IMR-90 (cell line): ENCODE measurements around the gene RUNX1. TPM values are rescaled to one million over a fixed set of nuclear protein-coding genes. Genes with fewer than 3 reads are reported as not detected.

Source experiments
- ATAC-seq: fragments of 200-7000 bp; cut with Tn5 transposase; 2 replicates; pipeline ENCODE4 v1.9.1; 2020; ENCODE audit warnings: low read depth, mild to moderate bottlenecking, moderate library complexity
- BruUV-seq: library from RNA; stranded (reverse); fragments of 400-500 nt; replicated peaks from 2 replicates; lab custom pipeline; 2021; lab: Mats Ljungman, UMichigan
- CTCF ChIA-PET: fragments of 300-600 bp; formaldehyde crosslinking; extraction: SDS; loops from one replicate; lab custom pipeline; 2021; ENCODE audit warnings: antibody characterized with exemption; lab: Yijun Ruan, JAX
- POLR2A ChIA-PET: fragments of 300-600 bp; sonication (Branson Sonifier 250); formaldehyde crosslinking; loops from one replicate; lab custom pipeline; 2022; ENCODE audit warnings: antibody characterized with exemption; ENCODE audit not compliant: unreplicated experiment; lab: Charles Lee
- DNase-seq: peaks from one replicate; pipeline ENCODE4 v3.0.0; 2013
- H2AFZ ChIP-seq: replicated peaks from 2 replicates; pipeline ENCODE3; 2013; ENCODE audit warnings: low read length, mild to moderate bottlenecking; ENCODE audit not compliant: poor library complexity
- H2AK5ac ChIP-seq: 2 replicates; pipeline ENCODE4 v1.6.1; 2013; ENCODE audit warnings: low read depth, low read length, inconsistent platforms
- H2AK9ac ChIP-seq: replicated peaks from 2 replicates; pipeline ENCODE3; 2013; ENCODE audit warnings: mild to moderate bottlenecking, low read depth, low read length, moderate library complexity; ENCODE audit not compliant: poor library complexity
- H2BK120ac ChIP-seq: 2 replicates; pipeline ENCODE4 v1.6.1; 2013; ENCODE audit warnings: low read depth, low read length, inconsistent platforms
- H2BK15ac ChIP-seq: 3 replicates; pipeline ENCODE4 v1.6.1; 2013; ENCODE audit warnings: low read depth, low read length, inconsistent platforms
- H2BK20ac ChIP-seq: 2 replicates; pipeline ENCODE4 v1.6.1; 2013; ENCODE audit warnings: low read depth, mild to moderate bottlenecking, inconsistent platforms, low read length, moderate library complexity
- H2BK5ac ChIP-seq: 2 replicates; pipeline ENCODE4 v1.6.1; 2013; ENCODE audit warnings: mild to moderate bottlenecking, low read depth, low read length, inconsistent platforms; ENCODE audit not compliant: poor library complexity, severe bottlenecking
- H3K14ac ChIP-seq: replicated peaks from 2 replicates; pipeline ENCODE4 v1.6.1; 2013; ENCODE audit warnings: low read depth, low read length, inconsistent platforms
- H3K18ac ChIP-seq: 2 replicates; pipeline ENCODE4 v1.6.1; 2013; ENCODE audit warnings: low read depth, low read length, control low read depth
- H3K23ac ChIP-seq: 2 replicates; pipeline ENCODE4 v1.6.1; 2013; ENCODE audit warnings: low read depth, low read length, inconsistent platforms
- H3K27ac ChIP-seq: 2 replicates; pipeline ENCODE4 v1.5.1; 2013; ENCODE audit warnings: mild to moderate bottlenecking, control low read depth, low read length; ENCODE audit not compliant: insufficient read depth
- H3K27me3 ChIP-seq: 2 replicates; pipeline ENCODE4 v1.6.1; 2013; ENCODE audit warnings: low read length; ENCODE audit not compliant: control insufficient read depth, insufficient read depth
- H3K36me3 ChIP-seq: 2 replicates; pipeline ENCODE4 v1.6.1; 2013; ENCODE audit warnings: low read length, mixed read lengths; ENCODE audit not compliant: control insufficient read depth, insufficient read depth
- H3K4ac ChIP-seq: 2 replicates; pipeline ENCODE4 v1.6.1; 2013; ENCODE audit warnings: low read depth, low read length, inconsistent platforms
- H3K4me1 ChIP-seq: 2 replicates; pipeline ENCODE4 v1.6.1; 2013; ENCODE audit warnings: low read length, mixed read lengths; ENCODE audit not compliant: control insufficient read depth, insufficient read depth
- H3K4me2 ChIP-seq: 2 replicates; pipeline ENCODE4 v1.6.1; 2013; ENCODE audit warnings: low read depth, mild to moderate bottlenecking, control low read depth, low read length, moderate library complexity
- H3K4me3 ChIP-seq: 2 replicates; pipeline ENCODE4 v1.5.1; 2013; ENCODE audit warnings: low read depth, mild to moderate bottlenecking, control low read depth, low read length, moderate library complexity; ENCODE audit not compliant: insufficient read depth
- H3K56ac ChIP-seq: 2 replicates; pipeline ENCODE4 v1.6.1; 2013; ENCODE audit warnings: low read length, inconsistent platforms; ENCODE audit not compliant: insufficient read depth; ENCODE audit errors: extremely low read depth
- H3K79me1 ChIP-seq, 2 experiments: 2 replicates each; pipeline ENCODE4 v1.6.1; 2013; ENCODE audit warnings: low read length in 2 of 2, inconsistent platforms in 1 of 2, low read depth in 1 of 2
- H3K9ac ChIP-seq: 2 replicates; pipeline ENCODE4 v1.6.1; 2013; ENCODE audit warnings: low read depth, low read length, control low read depth
- H3K9me1 ChIP-seq: 2 replicates; pipeline ENCODE4 v1.6.1; 2013; ENCODE audit warnings: low read length, inconsistent platforms; ENCODE audit not compliant: insufficient read depth
- H3K9me3 ChIP-seq: 2 replicates; pipeline ENCODE4 v1.6.1; 2013; ENCODE audit warnings: low read length; ENCODE audit not compliant: control insufficient read depth, insufficient read depth
- H4K20me1 ChIP-seq: 2 replicates; pipeline ENCODE4 v1.6.1; 2013; ENCODE audit warnings: low read length, inconsistent platforms; ENCODE audit not compliant: insufficient read depth
- H4K5ac ChIP-seq: 2 replicates; pipeline ENCODE4 v1.6.1; 2013; ENCODE audit warnings: mild to moderate bottlenecking, low read depth, low read length, control low read depth
- H4K8ac ChIP-seq, 2 experiments: 2 replicates each; pipeline ENCODE4 v1.6.1; 2013; ENCODE audit warnings: low read depth in 2 of 2, low read length in 2 of 2, control low read depth in 1 of 2, inconsistent platforms in 1 of 2
- H4K91ac ChIP-seq: 2 replicates; pipeline ENCODE4 v1.6.1; 2013; ENCODE audit warnings: low read depth, low read length, inconsistent platforms; ENCODE audit not compliant: insufficient read depth
- BHLHE40 ChIP-seq: fragments of 150-350 bp; IDR thresholded peaks from 2 replicates; pipeline ENCODE4 v1.6.1; 2016; ENCODE audit warnings: mild to moderate bottlenecking, low read depth, low read length
- CEBPB ChIP-seq: IDR thresholded peaks from 2 replicates; pipeline ENCODE4 v1.6.1; 2012; ENCODE audit warnings: low read depth, low read length, improper control_type of control experiment
- CHD1 ChIP-seq: IDR thresholded peaks from 2 replicates; pipeline ENCODE4 v1.6.1; 2012; ENCODE audit warnings: low read depth, low read length, improper control_type of control experiment
- CTCF ChIP-seq: conservative IDR thresholded peaks from 2 replicates; pipeline ENCODE4 v1.5.1; 2012; ENCODE audit warnings: mild to moderate bottlenecking, low read depth, low read length, improper control_type of control experiment
- ELK1 ChIP-seq: fragments of 150-350 bp; IDR thresholded peaks from 2 replicates; pipeline ENCODE4 v1.6.1; 2016; ENCODE audit warnings: low read depth, mild to moderate bottlenecking, low read length, moderate library complexity, borderline replicate concordance
- FOS ChIP-seq: fragments of 150-350 bp; IDR thresholded peaks from 2 replicates; pipeline ENCODE4 v1.6.1; 2016; ENCODE audit warnings: low read depth, low read length
- MAFK ChIP-seq: IDR thresholded peaks from 2 replicates; pipeline ENCODE4 v1.6.1; 2012; ENCODE audit warnings: low read depth, low read length, improper control_type of control experiment
- MAZ ChIP-seq: IDR thresholded peaks from 2 replicates; pipeline ENCODE4 v1.6.1; 2012; ENCODE audit warnings: low read depth, mild to moderate bottlenecking, low read length, improper control_type of control experiment, moderate library complexity, borderline replicate concordance
- MXI1 ChIP-seq: IDR thresholded peaks from 2 replicates; pipeline ENCODE4 v1.6.1; 2012; ENCODE audit warnings: low read depth, mild to moderate bottlenecking, low read length, moderate library complexity, borderline replicate concordance
- NFE2L2 ChIP-seq: fragments of 150-350 bp; IDR thresholded peaks from 2 replicates; pipeline ENCODE4 v1.6.1; 2016; ENCODE audit warnings: low read depth, mild to moderate bottlenecking, low read length
- POLR2A ChIP-seq: IDR thresholded peaks from 2 replicates; pipeline ENCODE4 v1.6.1; 2012; ENCODE audit warnings: mild to moderate bottlenecking, low read depth, low read length
- RAD21 ChIP-seq: IDR thresholded peaks from 2 replicates; pipeline ENCODE4 v1.6.1; 2012; ENCODE audit warnings: low read length, improper control_type of control experiment
- RCOR1 ChIP-seq: IDR thresholded peaks from 2 replicates; pipeline ENCODE4 v1.6.1; 2012; ENCODE audit warnings: mild to moderate bottlenecking, low read length, improper control_type of control experiment; ENCODE audit not compliant: insufficient replicate concordance
- RFX5 ChIP-seq: IDR thresholded peaks from 2 replicates; pipeline ENCODE4 v1.8.0; 2012; ENCODE audit warnings: low read depth, mild to moderate bottlenecking, low read length, moderate library complexity
- SMC3 ChIP-seq: fragments of 150-350 bp; IDR thresholded peaks from 2 replicates; pipeline ENCODE4 v1.6.1; 2016; ENCODE audit warnings: low read depth, mild to moderate bottlenecking, antibody characterized with exemption, low read length, moderate library complexity
- USF2 ChIP-seq: fragments of 150-350 bp; IDR thresholded peaks from 2 replicates; pipeline ENCODE4 v1.6.1; 2017; ENCODE audit warnings: mild to moderate bottlenecking, antibody characterized with exemption, low read length, low read depth
- WGBS, 2 experiments: methylation state at CpG; one replicate each; pipeline versions ENCODE4 v1.1.5 to v1.1.7; 2013; ENCODE audit warnings: missing lambda C conversion rate in 2 of 2; ENCODE audit not compliant: insufficient read length in 1 of 2; ENCODE audit errors: extremely low coverage in 2 of 2; 5-methylcytosine and 5-hydroxymethylcytosine counted together
- dilution Hi-C: fragments of 300-500 bp; cut with HindIII; formaldehyde crosslinking; loops from one replicate; pipeline ENCODE4 v1.14.3; 2018; ENCODE audit warnings: low sequenced_read_pairs; ENCODE audit not compliant: unreplicated experiment
- in situ Hi-C: fragments of 300-500 bp; cut with MboI; formaldehyde crosslinking; loops from 3 replicates; pipeline ENCODE4 v1.14.3; 2019; ENCODE audit warnings: low sequenced_read_pairs, inconsistent platforms, mixed read lengths
- intact Hi-C: fragments of 100-400 bp; cut with micrococcal nuclease; formaldehyde crosslinking; loops from 2 replicates; pipeline ENCODE4 v1.10.0; 2022
- polyA plus RNA-seq, 3 experiments: library from polyadenylated mRNA; depleted of rRNA; stranded (reverse); fragments of >200 nt; gene quantifications; 2 replicates each; pipeline ENCODE4 v1.2.3, GENCODE V29; 2012; ENCODE audit warnings: low replicate concordance in 1 of 3
- total RNA-seq: library from RNA; depleted of rRNA; stranded (reverse); fragments of >200 nt; gene quantifications from 2 replicates; pipeline ENCODE4 v1.2.3, GENCODE V29; 2012

RUNX1 gene
- total and polyA plus RNA-seq, 2 of the 4 experiments (the other 2 are of a cell fraction): 34.5 to 56.5 TPM

- no peaks in the 10 kb centered on the region for H3K36me3 ChIP-seq
- no peak overlapping the region for H2BK120ac ChIP-seq
- dilution Hi-C loops: no loop called here
- H2BK15ac ChIP-seq: no peak overlapping the region
- no peak overlapping the region for H3K14ac ChIP-seq
- no peak overlapping the region for H4K8ac ChIP-seq
- H2AK5ac ChIP-seq: no peak overlapping the region
- H3K9me3 ChIP-seq: no peaks in the 10 kb centered on the region
- no peak overlapping the region for H3K4me2 ChIP-seq
- no peak overlapping the region; the same call in 1 of the 2 replicates for H3K18ac ChIP-seq
- CTCF ChIA-PET: interaction anchor here (0.6 kb wide), 1 partner anchor 461 kb away, joined by 3 read pairs; no protein-coding TSS in a partner anchor
- H2AFZ ChIP-seq: no peak overlapping the region
- no peak overlapping the region for H3K56ac ChIP-seq
- in situ Hi-C loops: no loop called here
- no peak overlapping the region for H4K5ac ChIP-seq
- ATAC-seq (no peak), DNase-seq (peak; percentile 12)
- H4K91ac ChIP-seq: no peak overlapping the region
- H2BK5ac ChIP-seq: no peak overlapping the region
- H3K9me1 ChIP-seq: no peaks in the 10 kb centered on the region
- POLR2A ChIA-PET: no interaction called here
- BruUV-seq: no TSS peak
- TF ChIP-seq RCOR1: no peak
- TF ChIP-seq SMC3: no peak
- no peak for TF ChIP-seq BHLHE40
- TF ChIP-seq CEBPB: no peak
- TF ChIP-seq ELK1: no peak
- no peak for TF ChIP-seq CHD1
- no peak for TF ChIP-seq MAFK
- TF ChIP-seq USF2: no peak
- no peak for TF ChIP-seq CTCF
- TF ChIP-seq MAZ: no peak
- no peak for TF ChIP-seq FOS
- TF ChIP-seq RAD21: no peak
- no peak for TF ChIP-seq MXI1
- no peak for TF ChIP-seq RFX5
- TF ChIP-seq NFE2L2: no peak
- no peak for TF ChIP-seq POLR2A
- no peak overlapping the region for H3K9ac ChIP-seq
- no peaks in the 10 kb centered on the region for H4K20me1 ChIP-seq
- H3K27ac ChIP-seq: no peak overlapping the region
- peaks cover 5% of the 10 kb centered on the region; the same call in 1 of the 2 replicates for H3K4me1 ChIP-seq
- H3K4me3 ChIP-seq: no peak overlapping the region
- no peaks in the 10 kb centered on the region for H3K79me1 ChIP-seq
- no CpG with 5 or more reads among the region's 3 CpGs for WGBS, 2 experiments
- no peak overlapping the region for H2AK9ac ChIP-seq
- intact Hi-C loops: no loop called here
- H2BK20ac ChIP-seq: no peak overlapping the region
- no peak overlapping the region for H3K23ac ChIP-seq
- H3K4ac ChIP-seq: no peak overlapping the region
- no peaks in the 10 kb centered on the region for H3K27me3 ChIP-seq
Measured at GRCh38 chr21:35091496-35091895, 42.4 kb upstream of the RUNX1 start.
